WERI-Rb-1 (cell line): Measurements from ENCODE around the gene MYO16.

Experiments used
- DNase-seq: peaks from one replicate; pipeline ENCODE4 v3.0.0-alpha.2; 2020
- H3K27ac ChIP-seq: fragments of 250-450 bp; sonication (Bioruptor Pico); 2 replicates; pipeline ENCODE4 v1.5.1; 2020; ENCODE audit warnings: mild to moderate bottlenecking, moderate library complexity
- H3K27me3 ChIP-seq: fragments of 250-450 bp; sonication (Bioruptor Pico); 2 replicates; pipeline ENCODE4 v1.5.1; 2021; ENCODE audit warnings: mild to moderate bottlenecking, low read depth, moderate library complexity; ENCODE audit not compliant: insufficient read depth, severe bottlenecking
- H3K36me3 ChIP-seq: fragments of 250-450 bp; sonication (Bioruptor Pico); 2 replicates; pipeline ENCODE4 v1.5.1; 2020; ENCODE audit warnings: mild to moderate bottlenecking, moderate library complexity
- H3K4me3 ChIP-seq: 2 replicates; pipeline ENCODE4 v1.5.1; 2011; ENCODE audit warnings: low read depth, mild to moderate bottlenecking, control low read depth, low read length
- H3K9me3 ChIP-seq: fragments of 250-450 bp; sonication (Bioruptor Pico); 2 replicates; pipeline ENCODE4 v1.5.1; 2021; ENCODE audit warnings: mild to moderate bottlenecking, moderate library complexity; ENCODE audit not compliant: severe bottlenecking
- CTCF ChIP-seq: IDR thresholded peaks from 2 replicates; pipeline ENCODE4 v1.5.1; 2011; ENCODE audit warnings: low read depth, mild to moderate bottlenecking, control low read depth, inconsistent platforms, low read length

MYO16 gene

GRCh38 chr13:109159650-109160309 is 530.4 kb downstream of the MYO16 start:
- H3K4me3 ChIP-seq = no peak overlapping the region
- no peak overlapping the region for H3K27ac ChIP-seq
- no peaks in the 10 kb centered on the region for H3K9me3 ChIP-seq
- no peaks in the 10 kb centered on the region for H3K36me3 ChIP-seq
- no peak for DNase-seq
- TF ChIP-seq CTCF = no peak
- no peaks in the 10 kb centered on the region for H3K27me3 ChIP-seq

GRCh38 chr13:109160357-109160756 is 530.9 kb downstream of the MYO16 start:
- H3K9me3 ChIP-seq = no peaks in the 10 kb centered on the region
- TF ChIP-seq CTCF = no peak
- no peak for DNase-seq
- H3K27ac ChIP-seq = no peak overlapping the region
- H3K27me3 ChIP-seq = no peaks in the 10 kb centered on the region
- H3K36me3 ChIP-seq = no peaks in the 10 kb centered on the region
- no peak overlapping the region for H3K4me3 ChIP-seq

DNA sequence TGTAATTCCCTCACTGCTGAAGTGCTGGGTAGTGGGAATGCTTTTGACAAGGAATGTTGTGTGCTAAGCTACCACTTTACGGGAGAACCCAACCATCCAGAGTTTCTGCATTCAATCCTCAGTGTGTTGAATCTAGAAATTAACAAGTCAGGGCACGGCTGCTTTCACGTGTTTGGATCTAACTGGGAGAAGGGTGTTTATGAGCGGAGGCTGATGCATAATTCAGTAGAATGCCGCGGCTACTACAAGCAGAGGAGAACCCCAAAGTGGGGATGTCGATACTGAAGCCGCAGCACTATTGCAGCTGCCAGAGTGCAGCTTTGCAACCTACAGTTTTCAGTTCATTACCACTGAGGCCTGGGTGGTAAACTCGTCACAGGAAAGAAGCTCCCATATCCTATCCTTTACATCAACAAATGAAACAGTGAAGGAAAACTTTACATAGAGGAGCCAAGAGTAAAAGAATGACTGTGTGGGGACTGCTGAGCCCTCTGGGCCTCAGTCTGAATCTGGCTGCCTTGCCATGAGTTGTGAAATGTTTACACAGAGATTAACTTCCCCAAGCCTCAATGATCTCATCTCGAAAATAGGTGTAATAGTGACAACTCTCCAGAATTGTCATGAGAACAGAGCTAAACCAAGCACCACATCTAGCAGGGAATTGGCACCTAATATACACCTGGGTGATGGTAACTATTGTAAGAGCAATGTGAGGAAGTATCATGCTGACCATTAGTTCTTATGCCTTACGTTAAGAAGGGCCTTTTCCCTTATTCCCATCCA is 531.7 kb downstream of the MYO16 start:
- H3K36me3 ChIP-seq = no peaks in the 10 kb centered on the region
- H3K9me3 ChIP-seq = no peaks in the 10 kb centered on the region
- no peak overlapping the region for H3K4me3 ChIP-seq
- no peak overlapping the region for H3K27ac ChIP-seq
- TF ChIP-seq CTCF = no peak
- no peaks in the 10 kb centered on the region for H3K27me3 ChIP-seq
- no peak for DNase-seq

DNA sequence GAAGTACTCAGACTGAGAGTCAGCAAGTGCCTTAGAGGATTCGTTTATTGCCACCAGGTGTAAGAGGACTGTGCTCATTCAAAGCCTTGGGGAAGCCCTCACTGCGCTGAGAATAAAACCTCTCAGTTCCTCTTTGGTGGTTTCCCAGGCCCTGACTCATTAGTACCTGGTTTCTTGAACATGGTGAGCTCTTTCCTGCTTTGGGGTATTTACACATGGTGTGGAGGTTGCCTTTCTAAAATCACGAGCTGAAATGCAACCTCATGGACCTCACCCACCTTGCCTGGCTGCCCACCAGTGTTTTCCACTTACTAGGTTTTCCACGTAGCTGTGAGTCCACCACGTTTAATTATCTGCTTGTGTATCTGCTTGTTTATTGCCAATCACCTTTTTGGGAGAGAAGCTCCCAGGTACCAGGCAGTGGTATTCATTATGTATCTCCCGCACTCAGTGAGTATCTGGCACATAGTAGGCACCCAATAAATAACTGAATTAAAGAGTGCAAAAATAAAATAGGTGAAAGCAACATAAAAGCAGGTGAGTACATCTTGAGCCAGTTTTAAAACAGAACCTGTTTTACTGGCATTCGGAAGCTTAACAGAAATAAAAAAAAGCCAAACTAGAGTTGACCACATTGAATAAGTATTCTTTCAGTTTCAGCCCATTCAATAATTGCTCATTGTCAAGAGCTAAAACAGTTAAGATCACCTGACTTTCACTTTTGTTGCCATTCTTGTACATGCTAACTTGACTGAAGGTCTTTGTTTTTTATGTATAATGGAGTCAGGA is 533.0 kb downstream of the MYO16 start:
- Histone ChIP-seq H3K36me3 (no peaks in the 10 kb centered on the region), H3K4me3 (no peak overlapping the region), H3K27me3 (no peaks in the 10 kb centered on the region), H3K27ac (no peak overlapping the region), H3K9me3 (no peaks in the 10 kb centered on the region)
- TF ChIP-seq CTCF = no peak
- no peak for DNase-seq

- H3K27me3 ChIP-seq = no peaks in the 10 kb centered on the region
- H3K36me3 ChIP-seq = no peaks in the 10 kb centered on the region
- H3K4me3 ChIP-seq = no peak overlapping the region
- no peaks in the 10 kb centered on the region for H3K9me3 ChIP-seq
- DNase-seq = no peak
- no peak for TF ChIP-seq CTCF
- H3K27ac ChIP-seq = no peak overlapping the region
Measured at GRCh38 chr13:109163037-109163379, 533.6 kb downstream of the MYO16 start.
